GM10266 (cell line): Measurements from ENCODE around the gene RAP1GAP2.

Experiments
- DNase-seq: peaks from one replicate; pipeline ENCODE4 v3.0.0; 2012; ENCODE audit errors: extremely low spot score
- TF ChIP-seq, protein P1 (sequence below): IDR thresholded peaks from 2 replicates; pipeline ENCODE4 v1.5.1; 2012; ENCODE audit warnings: mild to moderate bottlenecking, low read depth; ENCODE audit not compliant: control insufficient read depth, insufficient read depth; ENCODE audit errors: missing control alignments

Gene RAP1GAP2

DNA sequence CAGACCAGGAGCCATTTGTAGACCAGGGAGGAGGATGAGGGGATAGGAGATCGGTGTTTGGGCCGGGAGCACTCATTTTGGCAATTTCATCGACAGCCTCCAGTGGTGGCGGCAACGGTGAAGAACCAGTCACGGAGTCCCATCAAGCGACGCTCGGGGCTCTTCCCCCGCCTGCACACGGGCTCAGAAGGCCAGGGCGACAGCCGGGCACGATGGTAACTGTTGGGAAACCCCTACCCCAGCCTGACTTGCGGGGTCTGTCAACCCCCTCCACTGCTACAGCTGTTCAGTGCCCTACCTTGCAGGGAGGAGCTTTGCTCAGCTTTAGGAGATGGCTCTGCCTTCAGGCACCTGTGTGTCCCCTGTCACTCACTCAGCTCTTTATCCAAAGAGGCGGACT lies 224.1 kb downstream of the RAP1GAP2 start:
- TF ChIP-seq, protein P1, sequence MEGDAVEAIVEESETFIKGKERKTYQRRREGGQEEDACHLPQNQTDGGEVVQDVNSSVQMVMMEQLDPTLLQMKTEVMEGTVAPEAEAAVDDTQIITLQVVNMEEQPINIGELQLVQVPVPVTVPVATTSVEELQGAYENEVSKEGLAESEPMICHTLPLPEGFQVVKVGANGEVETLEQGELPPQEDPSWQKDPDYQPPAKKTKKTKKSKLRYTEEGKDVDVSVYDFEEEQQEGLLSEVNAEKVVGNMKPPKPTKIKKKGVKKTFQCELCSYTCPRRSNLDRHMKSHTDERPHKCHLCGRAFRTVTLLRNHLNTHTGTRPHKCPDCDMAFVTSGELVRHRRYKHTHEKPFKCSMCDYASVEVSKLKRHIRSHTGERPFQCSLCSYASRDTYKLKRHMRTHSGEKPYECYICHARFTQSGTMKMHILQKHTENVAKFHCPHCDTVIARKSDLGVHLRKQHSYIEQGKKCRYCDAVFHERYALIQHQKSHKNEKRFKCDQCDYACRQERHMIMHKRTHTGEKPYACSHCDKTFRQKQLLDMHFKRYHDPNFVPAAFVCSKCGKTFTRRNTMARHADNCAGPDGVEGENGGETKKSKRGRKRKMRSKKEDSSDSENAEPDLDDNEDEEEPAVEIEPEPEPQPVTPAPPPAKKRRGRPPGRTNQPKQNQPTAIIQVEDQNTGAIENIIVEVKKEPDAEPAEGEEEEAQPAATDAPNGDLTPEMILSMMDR = no peak
- DNase-seq = no peak

- no peak for DNase-seq
- TF ChIP-seq, protein P1 = no peak
Observed at GRCh38 chr17:3022197-3022596, 226.0 kb downstream of the RAP1GAP2 start.

- no peak for DNase-seq
- TF ChIP-seq, protein P1 = no peak
Observed at GRCh38 chr17:3024346-3024745, 228.1 kb downstream of the RAP1GAP2 start.

GRCh38 chr17:3025421-3026124 lies 229.3 kb downstream of the RAP1GAP2 start:
- no peak for DNase-seq
- TF ChIP-seq, protein P1 = no peak

- TF ChIP-seq, protein P1 = no peak
- no peak for DNase-seq
Observed at GRCh38 chr17:3026125-3026855, 230.1 kb downstream of the RAP1GAP2 start.

GRCh38 chr17:3026856-3027751 lies 230.9 kb downstream of the RAP1GAP2 start:
- TF ChIP-seq, protein P1 = no peak
- no peak for DNase-seq
